GM18870 (cell line): ENCODE measurements around the gene ZNF423.

ENCODE experiments used
- ATAC-seq: cut with Tn5 transposase; IDR thresholded peaks from one replicate; pipeline ENCODE4 v1.9.1; 2021; ENCODE audit warnings: moderate library complexity; ENCODE audit not compliant: unreplicated experiment

Gene ZNF423

DNA sequence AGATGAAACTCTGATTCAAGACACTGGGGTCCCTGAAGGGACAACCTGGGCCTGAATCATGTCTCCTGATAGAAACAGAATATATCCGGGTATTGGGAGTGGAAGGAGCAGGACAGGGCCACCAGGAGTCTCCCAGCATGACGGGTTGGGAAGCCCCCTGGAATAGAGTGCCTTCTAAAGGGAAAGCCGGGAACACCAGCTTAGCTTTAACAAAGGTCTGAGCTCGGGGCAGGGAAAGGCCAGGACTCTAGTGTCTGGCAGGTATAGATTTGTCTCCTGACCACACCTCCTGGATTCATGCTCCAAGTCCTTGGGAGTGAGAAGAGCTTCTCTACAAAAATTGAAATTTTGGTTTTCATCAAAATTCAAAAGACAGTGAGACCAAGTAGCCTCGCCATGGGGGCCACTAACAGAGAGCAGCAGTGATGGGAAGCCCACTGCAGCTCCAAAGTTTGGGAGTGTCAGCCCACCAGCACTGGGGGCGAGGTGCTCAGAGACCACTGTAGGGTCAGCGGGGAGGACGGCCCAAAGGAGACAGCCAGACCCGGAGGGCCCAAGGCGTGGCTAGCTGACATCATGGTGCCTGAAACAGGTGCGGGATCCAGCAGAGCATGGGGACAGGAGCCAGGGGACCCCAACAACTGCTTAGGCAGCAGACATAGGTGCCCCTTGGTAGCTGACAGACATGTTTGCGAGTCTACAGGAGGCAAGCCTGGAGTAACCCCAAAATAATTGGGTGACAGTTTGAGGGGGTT is 401.3 kb downstream of the ZNF423 start:
- ATAC-seq: no peak

GRCh38 chr16:49453983-49454382 is 401.9 kb downstream of the ZNF423 start:
- ATAC-seq: no peak

DNA sequence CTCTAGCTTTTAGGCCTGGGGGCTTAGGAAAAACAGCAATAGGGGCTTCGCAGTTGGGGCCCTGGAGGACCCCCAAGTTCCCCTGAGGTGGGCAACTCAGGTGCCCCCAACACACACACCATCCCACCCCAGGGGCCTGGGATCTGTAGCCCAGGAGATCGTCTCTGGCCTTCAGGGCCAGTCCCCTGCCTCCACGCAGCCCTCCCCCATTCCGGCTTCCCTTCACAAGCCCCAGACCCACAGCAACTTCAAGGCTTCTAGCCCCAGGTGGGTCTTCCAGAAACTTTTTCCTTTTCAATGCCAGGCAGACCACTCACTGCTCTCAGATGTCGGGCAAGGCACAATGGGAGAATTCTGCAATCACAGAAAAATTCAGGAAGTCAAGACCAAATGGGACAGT is 402.9 kb downstream of the ZNF423 start:
- ATAC-seq: no peak

DNA sequence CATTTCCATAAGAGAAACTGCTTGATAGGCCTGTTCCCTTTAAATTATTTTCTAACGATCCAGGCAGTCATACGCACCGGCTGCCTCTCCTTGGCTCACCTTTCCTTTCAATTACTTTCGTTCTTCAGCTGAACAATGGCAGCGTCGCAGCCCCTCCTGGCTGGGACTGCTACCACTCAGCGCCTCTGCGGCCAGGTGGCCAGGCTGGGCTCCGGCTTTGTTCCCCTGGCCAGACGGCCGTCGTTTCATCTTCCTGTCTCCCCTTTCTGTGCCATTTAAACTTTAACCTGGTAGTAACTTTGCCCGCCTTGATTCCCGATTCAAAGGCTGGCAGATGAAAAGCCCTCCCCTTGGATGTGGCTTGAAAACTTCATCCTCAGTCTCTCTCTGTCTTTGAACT is 403.3 kb downstream of the ZNF423 start:
- no peak for ATAC-seq

- ATAC-seq: no peak
Observed at GRCh38 chr16:49452108-49452507, 403.8 kb downstream of the ZNF423 start.

- no peak for ATAC-seq
Observed at GRCh38 chr16:49446805-49447204, 409.1 kb downstream of the ZNF423 start.

- no peak for ATAC-seq
Observed at GRCh38 chr16:49443576-49443975, 412.3 kb downstream of the ZNF423 start.

- ATAC-seq: no peak
Observed at GRCh38 chr16:49442805-49443204, 413.1 kb downstream of the ZNF423 start.

GRCh38 chr16:49441366-49441780 is 414.5 kb downstream of the ZNF423 start:
- peak; percentile 90 for ATAC-seq

GRCh38 chr16:49440156-49441065 is 415.5 kb downstream of the ZNF423 start:
- no peak for ATAC-seq

DNA sequence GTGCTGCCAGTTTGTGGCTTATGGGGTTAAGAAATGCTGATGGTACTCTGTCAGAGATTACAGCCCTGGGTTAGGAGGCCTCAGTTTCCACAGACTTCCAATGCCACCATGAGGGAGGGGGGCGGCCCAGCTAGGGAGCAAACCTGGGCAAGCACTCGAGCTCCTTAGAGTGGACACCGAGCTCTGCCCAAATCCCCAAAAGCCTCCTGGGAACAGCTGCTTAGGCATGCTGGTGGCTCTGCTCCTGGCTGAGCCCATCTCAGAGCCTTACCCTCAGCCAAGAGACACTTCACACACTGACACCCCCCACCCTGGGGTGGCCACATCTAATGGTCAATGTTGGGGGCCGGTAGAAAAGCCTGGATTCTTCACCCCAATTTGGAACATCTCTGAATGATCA is 416.2 kb downstream of the ZNF423 start:
- no peak for ATAC-seq

GRCh38 chr16:49439050-49439449 is 416.9 kb downstream of the ZNF423 start:
- no peak for ATAC-seq
